PC-3 (cell line): Measurements from ENCODE around the gene NEK4.

Experiments
- EZH2phosphoT487 ChIP-seq: fragments of 300-600 bp; sonication (generic); IDR thresholded peaks from 2 replicates; pipeline ENCODE4 v1.6.1; 2018; ENCODE audit warnings: mild to moderate bottlenecking, antibody characterized with exemption, low read length, borderline replicate concordance
- TF ChIP-seq, protein P1 (sequence below): fragments of 300-600 bp; sonication (generic); conservative IDR thresholded peaks from 2 replicates; pipeline ENCODE4 v1.5.1; 2017; ENCODE audit warnings: antibody characterized with exemption, low read depth, mild to moderate bottlenecking, low read length

DNA sequence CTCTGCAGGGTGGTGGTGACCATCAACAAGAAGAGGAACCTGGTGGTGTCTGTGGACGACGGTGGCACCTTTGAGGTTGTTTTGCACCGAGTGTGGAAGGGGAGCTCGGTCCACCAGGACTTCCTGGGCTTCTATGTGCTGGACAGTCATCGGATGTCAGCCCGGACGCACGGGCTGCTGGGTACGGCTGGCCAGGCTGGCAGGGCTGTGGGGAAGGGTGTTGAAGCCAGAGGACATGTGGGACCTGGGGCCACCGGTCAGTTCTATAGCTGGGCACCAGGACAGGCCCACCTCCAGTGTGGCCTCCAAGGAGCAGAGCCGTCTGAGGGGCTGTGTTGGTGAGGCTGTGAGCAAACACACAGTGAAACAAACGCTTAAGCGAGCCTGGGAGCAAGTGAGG, 20.0 kb upstream of the NEK4 start:
- TF ChIP-seq, protein P1, sequence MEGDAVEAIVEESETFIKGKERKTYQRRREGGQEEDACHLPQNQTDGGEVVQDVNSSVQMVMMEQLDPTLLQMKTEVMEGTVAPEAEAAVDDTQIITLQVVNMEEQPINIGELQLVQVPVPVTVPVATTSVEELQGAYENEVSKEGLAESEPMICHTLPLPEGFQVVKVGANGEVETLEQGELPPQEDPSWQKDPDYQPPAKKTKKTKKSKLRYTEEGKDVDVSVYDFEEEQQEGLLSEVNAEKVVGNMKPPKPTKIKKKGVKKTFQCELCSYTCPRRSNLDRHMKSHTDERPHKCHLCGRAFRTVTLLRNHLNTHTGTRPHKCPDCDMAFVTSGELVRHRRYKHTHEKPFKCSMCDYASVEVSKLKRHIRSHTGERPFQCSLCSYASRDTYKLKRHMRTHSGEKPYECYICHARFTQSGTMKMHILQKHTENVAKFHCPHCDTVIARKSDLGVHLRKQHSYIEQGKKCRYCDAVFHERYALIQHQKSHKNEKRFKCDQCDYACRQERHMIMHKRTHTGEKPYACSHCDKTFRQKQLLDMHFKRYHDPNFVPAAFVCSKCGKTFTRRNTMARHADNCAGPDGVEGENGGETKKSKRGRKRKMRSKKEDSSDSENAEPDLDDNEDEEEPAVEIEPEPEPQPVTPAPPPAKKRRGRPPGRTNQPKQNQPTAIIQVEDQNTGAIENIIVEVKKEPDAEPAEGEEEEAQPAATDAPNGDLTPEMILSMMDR: no peak
- TF ChIP-seq EZH2phosphoT487: no peak
